Measurements from ENCODE around the gene LNPEP.

- TF ChIP-seq CTCF (IDR thresholded peaks at IDR 0.05): no peak
- no peak for TF ChIP-seq POLR2A (IDR thresholded peaks at IDR 0.05)
- TF ChIP-seq POLR2AphosphoS5 (IDR thresholded peaks at IDR 0.05): no peak
These were observed 13.2 kb upstream of the LNPEP start for GRCh38 chr5:96922499-96923244.

Data from breast epithelium (tissue), 3 donors.